Right atrium auricular region (tissue), 2 donors: ENCODE data around the gene NPAS3. TPM values are rescaled to one million over a fixed set of nuclear protein-coding genes. Genes with fewer than 3 reads are reported as not detected.

Source experiments
- DNase-seq: peaks from one replicate; pipeline ENCODE4 v3.0.0-alpha.2; 2019; ENCODE audit warnings: low spot score
- H3K27ac ChIP-seq, 2 donors: fragments of 200-600 bp; sonication (generic); 1 replicate in 1 of 2; 2 replicates in 1 of 2; pipeline ENCODE4 v1.5.1; 2016 to 2019
- H3K27me3 ChIP-seq, 2 donors: fragments of 200-600 bp; sonication (generic); one replicate each; pipeline versions ENCODE4 v1.5.1 to v1.6.0; 2017 to 2019
- H3K36me3 ChIP-seq: fragments of 200-600 bp; sonication (generic); one replicate; pipeline ENCODE4 v1.5.1; 2016
- H3K4me1 ChIP-seq, 2 donors: fragments of 200-600 bp; sonication (generic); one replicate each; pipeline versions ENCODE4 v1.5.1 to v1.6.0; 2017 to 2019
- H3K4me3 ChIP-seq, 2 donors: fragments of 200-600 bp; sonication (generic); 1 replicate in 1 of 2; 2 replicates in 1 of 2; pipeline ENCODE4 v1.5.1; 2017 to 2019; ENCODE audit warnings: mild to moderate bottlenecking in 1 of 2, moderate library complexity in 1 of 2
- H3K9me3 ChIP-seq, 2 donors: fragments of 200-600 bp; sonication (generic); one replicate each; pipeline ENCODE4 v1.5.1; 2019
- total RNA-seq, 2 donors: library from RNA; depleted of rRNA; stranded (reverse); fragments of >200 nt; gene quantifications; one replicate each; pipeline ENCODE4 v1.1.0, GENCODE V29; 2016
- TF ChIP-seq, protein P1 (sequence below), 2 donors: fragments of 200-600 bp; sonication (generic); IDR thresholded peaks; one replicate each; pipeline ENCODE4 v1.5.1; 2019; ENCODE audit warnings: antibody characterized with exemption in 2 of 2

The NPAS3 gene
- total RNA-seq, 2 donors from 2014 or later = 0.67 to 1.3 TPM

DNA sequence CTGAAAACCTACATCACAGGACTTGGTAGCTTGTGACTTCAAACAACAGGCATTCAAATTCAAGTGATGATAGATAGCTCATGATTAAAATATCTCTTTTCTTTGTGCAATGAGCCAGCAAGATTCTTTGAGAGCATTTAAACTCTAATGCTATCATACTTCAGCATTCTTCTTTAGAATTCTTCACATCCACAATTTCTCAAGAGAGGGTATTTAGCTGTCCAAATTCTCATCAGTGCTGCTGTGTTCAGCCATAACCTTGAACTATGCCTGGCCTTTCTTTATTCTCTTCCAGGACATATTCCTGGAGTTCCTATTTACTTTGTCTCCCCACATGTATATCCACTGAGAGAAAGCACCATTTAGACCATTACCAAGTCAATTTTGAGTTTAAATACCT is 691.1 kb downstream of the NPAS3 start:
- no peaks in the 10 kb centered on the region for H3K9me3 ChIP-seq
- H3K4me3 ChIP-seq = no peak overlapping the region
- no peak overlapping the region for H3K27ac ChIP-seq
- no peak for DNase-seq
- H3K36me3 ChIP-seq = no peaks in the 10 kb centered on the region
- TF ChIP-seq, protein P1, sequence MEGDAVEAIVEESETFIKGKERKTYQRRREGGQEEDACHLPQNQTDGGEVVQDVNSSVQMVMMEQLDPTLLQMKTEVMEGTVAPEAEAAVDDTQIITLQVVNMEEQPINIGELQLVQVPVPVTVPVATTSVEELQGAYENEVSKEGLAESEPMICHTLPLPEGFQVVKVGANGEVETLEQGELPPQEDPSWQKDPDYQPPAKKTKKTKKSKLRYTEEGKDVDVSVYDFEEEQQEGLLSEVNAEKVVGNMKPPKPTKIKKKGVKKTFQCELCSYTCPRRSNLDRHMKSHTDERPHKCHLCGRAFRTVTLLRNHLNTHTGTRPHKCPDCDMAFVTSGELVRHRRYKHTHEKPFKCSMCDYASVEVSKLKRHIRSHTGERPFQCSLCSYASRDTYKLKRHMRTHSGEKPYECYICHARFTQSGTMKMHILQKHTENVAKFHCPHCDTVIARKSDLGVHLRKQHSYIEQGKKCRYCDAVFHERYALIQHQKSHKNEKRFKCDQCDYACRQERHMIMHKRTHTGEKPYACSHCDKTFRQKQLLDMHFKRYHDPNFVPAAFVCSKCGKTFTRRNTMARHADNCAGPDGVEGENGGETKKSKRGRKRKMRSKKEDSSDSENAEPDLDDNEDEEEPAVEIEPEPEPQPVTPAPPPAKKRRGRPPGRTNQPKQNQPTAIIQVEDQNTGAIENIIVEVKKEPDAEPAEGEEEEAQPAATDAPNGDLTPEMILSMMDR (IDR thresholded peaks at IDR 0.05) = no peak
- H3K4me1 ChIP-seq = no peaks in the 10 kb centered on the region
- no peaks in the 10 kb centered on the region for H3K27me3 ChIP-seq

DNA sequence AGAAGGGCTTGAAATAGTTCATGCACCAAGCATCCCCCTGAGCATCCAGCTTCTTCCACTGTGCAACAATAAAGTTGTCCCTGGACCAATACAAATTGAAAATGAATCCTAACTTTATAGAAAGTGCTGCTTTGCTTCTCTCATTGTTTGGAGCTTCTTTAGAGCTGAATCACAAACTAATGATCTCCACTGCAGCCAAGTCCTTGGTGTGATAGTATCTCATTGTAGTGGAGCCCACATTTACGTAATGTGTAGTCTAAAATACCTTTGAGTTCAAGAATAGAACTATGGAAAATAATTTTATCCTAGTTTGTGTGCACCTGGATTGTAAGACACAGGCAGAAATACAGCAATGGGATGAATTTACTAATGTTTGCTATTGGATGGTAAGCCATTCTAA is 692.3 kb downstream of the NPAS3 start:
- no peak for DNase-seq
- no peaks in the 10 kb centered on the region for H3K36me3 ChIP-seq
- no peaks in the 10 kb centered on the region for H3K9me3 ChIP-seq

DNA sequence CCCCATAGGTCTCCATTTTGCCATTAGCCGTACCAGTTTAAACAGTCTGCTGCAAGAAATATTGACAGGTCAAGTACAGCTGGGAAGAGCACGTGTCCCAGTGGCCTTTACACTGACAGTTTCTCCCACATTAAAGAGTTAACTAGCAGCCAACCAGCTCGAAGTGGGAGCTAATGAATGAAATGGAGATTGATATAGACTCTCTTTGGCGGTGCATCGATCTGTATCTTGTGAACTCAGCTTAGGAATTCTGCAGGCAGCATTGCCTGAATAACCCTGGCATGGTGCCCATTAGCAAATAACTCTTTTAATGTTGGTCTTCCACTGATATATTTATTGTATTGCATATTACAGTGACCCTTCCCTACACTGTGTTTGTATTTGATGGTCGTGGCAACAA is 692.8 kb downstream of the NPAS3 start:
- TF ChIP-seq, protein P1 (IDR thresholded peaks at IDR 0.05) = no peak
- Histone ChIP-seq H3K9me3 (no peaks in the 10 kb centered on the region), H3K4me3 (no peak overlapping the region), H3K36me3 (no peaks in the 10 kb centered on the region), H3K27me3 (no peaks in the 10 kb centered on the region), H3K27ac (no peak overlapping the region), H3K4me1 (no peaks in the 10 kb centered on the region)
- DNase-seq = no peak

More for the DNA sequence above, 692.3 kb downstream of the NPAS3 start:
- H3K27ac ChIP-seq = no peak overlapping the region
- no peaks in the 10 kb centered on the region for H3K4me1 ChIP-seq
- TF ChIP-seq, protein P1 (IDR thresholded peaks at IDR 0.05) = no peak
- H3K27me3 ChIP-seq = no peaks in the 10 kb centered on the region
- H3K4me3 ChIP-seq = no peak overlapping the region

DNA sequence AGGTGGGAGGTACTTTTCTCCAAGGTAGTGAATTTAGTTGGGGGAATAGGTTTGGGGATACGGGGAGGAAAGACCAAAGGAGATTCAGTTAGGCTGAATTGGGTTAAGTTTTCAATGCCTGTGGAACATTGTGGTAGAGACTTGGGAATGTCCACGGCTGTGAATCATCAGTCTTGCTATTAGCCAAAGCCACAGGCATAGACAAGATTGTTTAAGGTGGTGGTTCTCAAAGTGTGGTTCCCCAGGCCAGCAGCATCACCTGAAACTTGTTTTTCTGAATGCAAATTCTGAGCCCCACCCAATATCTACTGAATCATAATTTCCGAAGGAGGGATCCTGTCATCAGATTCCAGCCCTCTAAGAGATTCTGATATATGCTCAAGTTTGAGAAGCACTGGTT is 696.0 kb downstream of the NPAS3 start:
- Histone ChIP-seq H3K27me3 (no peaks in the 10 kb centered on the region), H3K4me3 (no peak overlapping the region), H3K27ac (no peak overlapping the region), H3K36me3 (no peaks in the 10 kb centered on the region), H3K4me1 (no peaks in the 10 kb centered on the region), H3K9me3 (no peaks in the 10 kb centered on the region)
- no peak for DNase-seq
- TF ChIP-seq, protein P1 (IDR thresholded peaks at IDR 0.05) = no peak

DNA sequence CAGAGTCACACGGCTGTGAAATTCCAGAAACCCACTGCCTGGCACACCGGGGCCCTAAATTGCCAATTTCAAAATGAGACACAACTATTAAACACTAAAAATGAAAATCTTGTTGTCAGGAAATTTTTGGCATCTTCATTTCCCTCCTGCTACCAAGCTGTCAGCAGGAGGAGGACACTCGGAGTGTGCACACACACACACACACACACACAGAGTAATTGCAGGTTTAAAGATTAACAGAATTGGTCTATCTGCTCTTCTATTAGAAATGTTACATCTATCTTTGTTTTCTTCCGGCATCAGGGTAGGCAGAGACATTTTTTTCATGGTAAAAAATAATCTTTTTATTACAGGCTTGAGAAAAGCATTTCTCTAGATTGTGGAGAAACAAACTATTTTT is 698.0 kb downstream of the NPAS3 start:
- H3K4me3 ChIP-seq = no peak overlapping the region
- no peak for DNase-seq

DNA sequence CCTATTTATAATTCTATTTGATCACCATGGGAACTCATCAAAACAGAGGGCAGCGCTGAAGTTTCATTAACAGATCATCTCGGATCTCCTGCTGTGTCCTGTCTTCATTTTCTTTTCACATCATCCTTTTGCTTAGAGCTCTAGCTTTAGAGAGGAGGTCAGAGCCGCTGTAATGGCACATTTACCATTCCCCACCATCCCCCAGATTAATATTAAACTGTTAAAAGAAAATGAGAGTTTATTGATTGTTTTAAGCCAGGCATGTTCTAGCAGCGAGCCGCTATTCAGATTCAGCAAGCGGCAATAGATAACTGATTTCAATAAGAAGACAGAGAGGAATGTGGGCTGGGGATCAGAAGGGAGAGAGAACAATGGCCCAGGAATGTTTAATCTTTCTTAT is 703.4 kb downstream of the NPAS3 start:
- TF ChIP-seq, protein P1 (IDR thresholded peaks at IDR 0.05) = no peak

More for the DNA sequence above, 698.0 kb downstream of the NPAS3 start:
- Histone ChIP-seq H3K9me3 (no peaks in the 10 kb centered on the region), H3K4me1 (no peaks in the 10 kb centered on the region), H3K27ac (no peak overlapping the region), H3K36me3 (no peaks in the 10 kb centered on the region), H3K27me3 (no peaks in the 10 kb centered on the region)
- TF ChIP-seq, protein P1 (IDR thresholded peaks at IDR 0.05) = no peak

More for the DNA sequence above, 703.4 kb downstream of the NPAS3 start:
- no peaks in the 10 kb centered on the region for H3K36me3 ChIP-seq
- H3K4me1 ChIP-seq = no peaks in the 10 kb centered on the region
- H3K9me3 ChIP-seq = no peaks in the 10 kb centered on the region
- DNase-seq = no peak
- no peak overlapping the region for H3K27ac ChIP-seq
- no peak overlapping the region for H3K4me3 ChIP-seq
- H3K27me3 ChIP-seq = no peaks in the 10 kb centered on the region
